Myometrial cell (primary cell): ENCODE measurements around the gene THOP1. TPM values are rescaled to one million over a fixed set of nuclear protein-coding genes. Genes with fewer than 3 reads are reported as not detected.

Experiments used
- total RNA-seq: library from RNA; depleted of rRNA; stranded (reverse); fragments of >200 nt; gene quantifications from 2 replicates; pipeline ENCODE4 v1.2.3, GENCODE V29; 2015

The THOP1 gene
- 141 and 171 TPM in 2 replicates for total RNA-seq

DNA sequence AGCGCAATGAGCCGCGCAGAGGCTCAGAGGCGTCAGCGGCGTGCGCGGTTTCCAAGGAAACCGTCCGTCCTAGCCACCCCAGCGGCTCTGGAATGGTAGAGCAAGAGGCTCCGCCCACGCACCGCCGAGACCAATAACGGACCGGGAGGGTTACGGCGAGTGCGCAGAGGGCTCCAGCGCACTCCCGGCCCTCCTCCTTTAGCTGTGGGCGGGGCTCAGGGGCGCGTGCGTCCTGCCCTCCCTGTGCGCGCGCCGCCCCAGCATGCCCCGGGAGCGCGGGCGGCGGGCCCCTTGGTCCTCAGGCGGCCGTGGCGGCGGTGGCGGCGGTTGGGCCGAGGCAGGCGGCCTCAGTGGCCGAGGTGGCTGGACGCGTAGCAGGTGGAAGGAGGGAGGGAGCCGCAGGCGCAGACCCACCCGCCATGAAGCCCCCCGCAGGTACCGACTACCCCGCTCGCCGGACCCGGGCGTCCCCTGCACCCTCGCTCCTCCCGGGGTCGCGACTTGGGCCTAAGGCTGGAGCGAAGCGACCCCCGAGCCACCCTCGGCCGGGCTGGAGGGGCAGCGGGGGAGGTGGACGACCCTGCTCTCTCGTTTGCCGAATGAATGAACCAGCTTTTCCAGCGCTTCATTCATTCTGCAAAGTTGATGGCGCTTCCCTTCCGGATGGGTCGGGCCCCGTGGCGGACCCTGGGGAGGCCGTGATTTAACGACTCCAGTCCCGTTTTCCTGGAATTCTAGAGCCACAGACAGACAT lies at the start of gene THOP1:
Gene THOP1 (plus strand): TSS at position 260 of the 754 bp plus-strand sequence. CDS start 160 bp downstream, at position 420.

DNA sequence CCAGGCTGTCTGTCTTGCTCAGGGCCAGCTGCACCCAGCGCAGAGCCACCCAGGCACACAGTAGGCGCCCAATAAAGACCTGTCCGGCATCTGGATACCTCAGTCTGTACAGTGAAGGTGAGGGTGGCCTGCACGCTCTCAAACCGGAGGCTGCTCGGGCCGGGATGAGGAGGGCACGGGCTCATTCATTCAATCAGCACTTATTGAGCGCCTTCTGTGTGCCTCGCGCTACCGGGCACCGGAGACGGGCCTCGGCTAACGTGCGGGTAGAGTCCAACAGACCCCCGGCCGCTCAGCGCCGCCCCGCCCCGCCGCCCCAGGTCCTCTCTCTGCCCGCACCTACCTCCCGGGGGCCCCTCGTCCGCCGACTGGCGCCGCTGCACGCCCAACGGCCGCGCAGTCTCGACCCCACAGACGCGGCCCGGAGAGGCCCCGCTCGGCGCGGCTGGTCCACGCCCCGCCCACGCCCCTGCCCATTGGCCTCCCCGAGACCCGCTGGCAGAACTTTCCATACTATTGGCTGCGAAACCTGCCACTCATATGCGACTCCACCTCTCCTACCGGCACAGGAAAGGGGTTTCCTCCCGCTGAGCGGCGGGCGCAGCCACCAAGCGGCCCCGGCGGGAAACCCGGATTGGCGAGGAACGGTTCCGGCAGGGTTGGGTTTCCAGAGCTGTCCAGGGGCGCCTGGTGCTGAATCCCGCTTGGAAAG lies 45.5 kb upstream of the THOP1 start, which contains the start of gene SLC39A3:
Gene SLC39A3 (minus strand): TSS at position 416 of the 712 bp plus-strand sequence. CDS start 2,760 bp downstream, outside the sequence.

GRCh38 chr19:2782936-2783780 lies 2.1 kb upstream of the THOP1 start, which contains the start of gene SGTA:
TSS of gene SGTA (minus strand) at chr19:2783273. CDS start at chr19:2769068, 14,205 bp downstream.

GRCh38 chr19:2819540-2820111 lies 34.3 kb downstream of the THOP1 start, which contains the start of gene ZNF554:
TSS of gene ZNF554 (plus strand) at chr19:2819868. CDS start at chr19:2820072, 204 bp downstream.

DNA sequence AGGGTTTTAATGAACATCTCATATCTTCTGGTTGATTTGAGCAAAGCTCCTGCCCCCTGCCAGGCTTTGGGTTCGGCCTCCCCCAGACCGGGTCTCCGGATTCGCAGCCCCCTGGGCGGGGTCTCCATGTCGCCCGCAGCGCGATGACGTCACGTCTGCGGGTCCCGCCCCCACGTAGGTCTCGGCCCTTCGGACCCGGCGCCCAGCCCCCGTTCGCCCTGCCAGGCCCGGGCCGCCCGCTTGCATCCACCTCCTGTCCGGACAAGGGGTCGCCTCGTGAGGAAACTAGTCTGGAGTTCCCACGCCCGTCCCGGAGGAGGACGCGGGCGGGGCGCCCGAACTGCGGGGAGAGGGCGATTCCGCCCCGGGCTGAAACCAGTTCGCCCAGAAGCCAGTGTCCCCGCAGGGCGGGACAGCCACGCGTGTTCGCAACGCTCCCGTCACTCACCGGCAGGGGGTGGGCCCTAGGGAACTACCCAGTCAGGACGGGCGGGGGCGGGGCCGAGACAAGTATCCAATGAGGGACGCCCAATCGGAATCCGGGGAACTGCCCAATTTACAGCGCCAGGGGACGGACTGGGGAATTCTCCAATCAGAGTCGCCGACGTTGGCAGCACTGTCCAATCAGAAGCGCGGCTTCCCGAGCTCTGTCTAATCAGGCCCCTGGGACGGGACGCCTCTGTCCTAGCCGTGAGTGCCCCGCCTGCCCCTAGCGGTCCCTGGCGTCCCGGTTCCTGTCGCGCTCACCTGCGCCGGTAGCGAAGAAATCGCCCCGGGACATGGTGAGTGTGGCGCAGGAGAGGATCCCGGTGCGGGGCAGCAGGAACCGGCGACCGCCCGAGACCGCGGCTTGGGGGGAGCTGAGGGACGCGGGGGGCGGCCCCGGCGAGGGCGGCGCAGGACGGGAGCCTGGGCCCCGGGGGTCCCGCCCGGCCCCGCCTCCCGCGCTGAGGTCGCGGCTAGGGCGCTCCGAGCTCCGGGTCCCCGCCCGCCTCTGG lies 55.8 kb downstream of the THOP1 start, which contains the start of gene ZNF555:
Gene ZNF555 (plus strand): TSS at position 682 of the 998 bp plus-strand sequence. CDS start 98 bp downstream, at position 780.

Other genes starting within 250 kb of the THOP1 start
- gene GNG7, start 82.8 kb upstream of the THOP1 start, total RNA-seq: under 0.01 TPM in 1 of 2 replicates, not detected in the other
- 0.35 TPM in 1 of 2 replicates, not detected in the other for gene DIRAS1, start 64.1 kb upstream of the THOP1 start, total RNA-seq
- 34.6 and 65.7 TPM in 2 replicates for gene SLC39A3, start 45.5 kb upstream of the THOP1 start, total RNA-seq
- 59.1 and 59.5 TPM in 2 replicates for gene SGTA, start 2.2 kb upstream of the THOP1 start, total RNA-seq
- gene ZNF554, start 34.4 kb downstream of the THOP1 start, total RNA-seq: 0.86 and 1.4 TPM in 2 replicates
- gene ZNF555, start 56.0 kb downstream of the THOP1 start, total RNA-seq: 2.0 and 2.3 TPM in 2 replicates
- gene ZNF556, start 81.8 kb downstream of the THOP1 start, total RNA-seq: not detected in 2 replicates
- 0.58 and 2.7 TPM in 2 replicates for gene ZNF57, start 115.4 kb downstream of the THOP1 start, total RNA-seq
- gene ZNF77, start 159.5 kb downstream of the THOP1 start, total RNA-seq: 2.0 and 3.5 TPM in 2 replicates
- 0.71 and 3.7 TPM in 2 replicates for gene TLE6, start 192.1 kb downstream of the THOP1 start, total RNA-seq
- 0.58 and 1.9 TPM in 2 replicates for gene TLE2, start 243.8 kb downstream of the THOP1 start, total RNA-seq